IMR-90 (cell line): ENCODE data around the gene ZCWPW1.

Experiments used
- BHLHE40 ChIP-seq: fragments of 150-350 bp; IDR thresholded peaks from 2 replicates; pipeline ENCODE4 v1.6.1; 2016; ENCODE audit warnings: mild to moderate bottlenecking, low read depth, low read length
- CEBPB ChIP-seq: IDR thresholded peaks from 2 replicates; pipeline ENCODE4 v1.6.1; 2012; ENCODE audit warnings: low read depth, low read length, improper control_type of control experiment
- FOS ChIP-seq: fragments of 150-350 bp; IDR thresholded peaks from 2 replicates; pipeline ENCODE4 v1.6.1; 2016; ENCODE audit warnings: low read depth, low read length
- MAFK ChIP-seq: IDR thresholded peaks from 2 replicates; pipeline ENCODE4 v1.6.1; 2012; ENCODE audit warnings: low read depth, low read length, improper control_type of control experiment
- MXI1 ChIP-seq: IDR thresholded peaks from 2 replicates; pipeline ENCODE4 v1.6.1; 2012; ENCODE audit warnings: low read depth, mild to moderate bottlenecking, low read length, moderate library complexity, borderline replicate concordance
- NFE2L2 ChIP-seq: fragments of 150-350 bp; IDR thresholded peaks from 2 replicates; pipeline ENCODE4 v1.6.1; 2016; ENCODE audit warnings: low read depth, mild to moderate bottlenecking, low read length
- POLR2A ChIP-seq: IDR thresholded peaks from 2 replicates; pipeline ENCODE4 v1.6.1; 2012; ENCODE audit warnings: mild to moderate bottlenecking, low read depth, low read length
- RAD21 ChIP-seq: IDR thresholded peaks from 2 replicates; pipeline ENCODE4 v1.6.1; 2012; ENCODE audit warnings: low read length, improper control_type of control experiment
- RCOR1 ChIP-seq: IDR thresholded peaks from 2 replicates; pipeline ENCODE4 v1.6.1; 2012; ENCODE audit warnings: mild to moderate bottlenecking, low read length, improper control_type of control experiment; ENCODE audit not compliant: insufficient replicate concordance
- RFX5 ChIP-seq: IDR thresholded peaks from 2 replicates; pipeline ENCODE4 v1.8.0; 2012; ENCODE audit warnings: low read depth, mild to moderate bottlenecking, low read length, moderate library complexity
- SMC3 ChIP-seq: fragments of 150-350 bp; IDR thresholded peaks from 2 replicates; pipeline ENCODE4 v1.6.1; 2016; ENCODE audit warnings: low read depth, mild to moderate bottlenecking, antibody characterized with exemption, low read length, moderate library complexity
- USF2 ChIP-seq: fragments of 150-350 bp; IDR thresholded peaks from 2 replicates; pipeline ENCODE4 v1.6.1; 2017; ENCODE audit warnings: mild to moderate bottlenecking, antibody characterized with exemption, low read length, low read depth
- TF ChIP-seq, protein P1 (sequence below): conservative IDR thresholded peaks from 2 replicates; pipeline ENCODE4 v1.5.1; 2012; ENCODE audit warnings: mild to moderate bottlenecking, low read depth, low read length, improper control_type of control experiment
- TF ChIP-seq, protein P2 (sequence below): fragments of 150-350 bp; IDR thresholded peaks from 2 replicates; pipeline ENCODE4 v1.6.1; 2016; ENCODE audit warnings: low read depth, mild to moderate bottlenecking, low read length, moderate library complexity, borderline replicate concordance

GRCh38 chr7:100370303-100370702, 58.2 kb downstream of the ZCWPW1 start:
- no peak for TF ChIP-seq POLR2A
- TF ChIP-seq, protein P1, sequence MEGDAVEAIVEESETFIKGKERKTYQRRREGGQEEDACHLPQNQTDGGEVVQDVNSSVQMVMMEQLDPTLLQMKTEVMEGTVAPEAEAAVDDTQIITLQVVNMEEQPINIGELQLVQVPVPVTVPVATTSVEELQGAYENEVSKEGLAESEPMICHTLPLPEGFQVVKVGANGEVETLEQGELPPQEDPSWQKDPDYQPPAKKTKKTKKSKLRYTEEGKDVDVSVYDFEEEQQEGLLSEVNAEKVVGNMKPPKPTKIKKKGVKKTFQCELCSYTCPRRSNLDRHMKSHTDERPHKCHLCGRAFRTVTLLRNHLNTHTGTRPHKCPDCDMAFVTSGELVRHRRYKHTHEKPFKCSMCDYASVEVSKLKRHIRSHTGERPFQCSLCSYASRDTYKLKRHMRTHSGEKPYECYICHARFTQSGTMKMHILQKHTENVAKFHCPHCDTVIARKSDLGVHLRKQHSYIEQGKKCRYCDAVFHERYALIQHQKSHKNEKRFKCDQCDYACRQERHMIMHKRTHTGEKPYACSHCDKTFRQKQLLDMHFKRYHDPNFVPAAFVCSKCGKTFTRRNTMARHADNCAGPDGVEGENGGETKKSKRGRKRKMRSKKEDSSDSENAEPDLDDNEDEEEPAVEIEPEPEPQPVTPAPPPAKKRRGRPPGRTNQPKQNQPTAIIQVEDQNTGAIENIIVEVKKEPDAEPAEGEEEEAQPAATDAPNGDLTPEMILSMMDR, result no peak
- no peak for TF ChIP-seq SMC3
- TF ChIP-seq RAD21, result no peak
- TF ChIP-seq CEBPB, result no peak
- no peak for TF ChIP-seq RFX5
- TF ChIP-seq FOS, result no peak
- no peak for TF ChIP-seq MXI1
- no peak for TF ChIP-seq NFE2L2
- TF ChIP-seq USF2, result no peak
- TF ChIP-seq, protein P2, sequence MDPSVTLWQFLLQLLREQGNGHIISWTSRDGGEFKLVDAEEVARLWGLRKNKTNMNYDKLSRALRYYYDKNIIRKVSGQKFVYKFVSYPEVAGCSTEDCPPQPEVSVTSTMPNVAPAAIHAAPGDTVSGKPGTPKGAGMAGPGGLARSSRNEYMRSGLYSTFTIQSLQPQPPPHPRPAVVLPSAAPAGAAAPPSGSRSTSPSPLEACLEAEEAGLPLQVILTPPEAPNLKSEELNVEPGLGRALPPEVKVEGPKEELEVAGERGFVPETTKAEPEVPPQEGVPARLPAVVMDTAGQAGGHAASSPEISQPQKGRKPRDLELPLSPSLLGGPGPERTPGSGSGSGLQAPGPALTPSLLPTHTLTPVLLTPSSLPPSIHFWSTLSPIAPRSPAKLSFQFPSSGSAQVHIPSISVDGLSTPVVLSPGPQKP, result no peak
- TF ChIP-seq MAFK, result no peak
- TF ChIP-seq BHLHE40, result no peak
- TF ChIP-seq RCOR1, result no peak
